IPS-15b (cell line): ENCODE results near the gene FZD10.

Source experiments
- H3K27me3 ChIP-seq: one replicate; pipeline ENCODE4 v1.6.1; 2013; ENCODE audit warnings: low read length; ENCODE audit not compliant: control insufficient read depth, insufficient read depth
- H3K36me3 ChIP-seq: one replicate; pipeline ENCODE4 v1.6.1; 2013; ENCODE audit warnings: low read length; ENCODE audit not compliant: control insufficient read depth, insufficient read depth
- H3K4me1 ChIP-seq: one replicate; pipeline ENCODE4 v1.6.1; 2013; ENCODE audit warnings: mild to moderate bottlenecking, low read length; ENCODE audit not compliant: control insufficient read depth, insufficient read depth
- H3K4me3 ChIP-seq: one replicate; pipeline ENCODE4 v1.5.1; 2013; ENCODE audit warnings: low read depth, low read length
- H3K9ac ChIP-seq: one replicate; pipeline ENCODE4 v1.6.1; 2013; ENCODE audit warnings: low read depth, mild to moderate bottlenecking, low read length
- H3K9me3 ChIP-seq: one replicate; pipeline ENCODE4 v1.6.1; 2013; ENCODE audit warnings: mild to moderate bottlenecking, low read length; ENCODE audit not compliant: control insufficient read depth, insufficient read depth

The FZD10 gene

DNA sequence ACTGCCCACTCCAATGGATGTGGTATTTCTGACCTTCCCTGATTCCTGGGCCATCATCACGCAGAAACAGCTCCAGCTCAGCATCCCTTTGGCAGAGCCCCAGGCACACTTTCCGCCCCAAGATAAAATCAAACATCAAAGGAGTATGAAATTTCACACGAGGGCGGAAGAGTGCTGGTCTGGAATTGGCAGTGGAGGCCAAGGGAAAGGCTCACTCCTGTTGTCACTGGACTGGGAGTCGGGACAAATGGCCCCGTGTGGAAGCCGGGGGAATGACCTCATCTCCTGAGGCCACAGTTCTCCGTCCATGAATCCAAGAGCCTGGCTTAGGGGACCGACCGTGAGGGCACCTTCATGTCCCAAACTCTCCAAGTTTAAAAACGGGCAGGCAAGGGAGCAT lies 40.9 kb downstream of the FZD10 start:
- Histone ChIP-seq H3K9me3 (no peaks in the 10 kb centered on the region), H3K9ac (no peak overlapping the region), H3K4me1 (no peaks in the 10 kb centered on the region), H3K27me3 (peaks cover 8% of the 10 kb centered on the region), H3K36me3 (no peaks in the 10 kb centered on the region), H3K4me3 (no peak overlapping the region)

DNA sequence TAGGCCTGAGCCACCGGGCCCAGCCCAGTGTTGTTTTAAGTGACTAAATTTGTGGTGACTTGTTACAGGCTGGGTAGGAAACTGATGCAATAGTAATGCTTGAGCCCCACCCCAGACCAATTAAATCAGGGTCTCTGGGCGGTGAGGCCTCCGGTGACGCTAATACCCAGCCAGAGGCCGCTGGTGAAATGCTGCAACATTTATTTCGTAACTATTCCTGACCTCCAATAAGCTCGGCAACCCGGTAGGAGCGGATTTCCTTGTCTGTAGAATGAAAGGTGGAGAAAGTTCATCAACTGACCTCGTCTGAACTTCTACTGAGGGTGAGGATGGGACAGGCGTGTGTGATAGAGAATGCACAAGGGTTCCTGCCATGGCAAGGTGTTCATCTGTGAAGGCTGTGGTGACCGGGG lies 42.3 kb downstream of the FZD10 start:
- H3K27me3 ChIP-seq: peaks cover 4% of the 10 kb centered on the region
- no peaks in the 10 kb centered on the region for H3K9me3 ChIP-seq
- no peak overlapping the region for H3K9ac ChIP-seq
- no peaks in the 10 kb centered on the region for H3K36me3 ChIP-seq
- H3K4me1 ChIP-seq: no peaks in the 10 kb centered on the region
- H3K4me3 ChIP-seq: no peak overlapping the region

GRCh38 chr12:130205495-130205894 lies 43.2 kb downstream of the FZD10 start:
- H3K9me3 ChIP-seq: no peaks in the 10 kb centered on the region
- no peaks in the 10 kb centered on the region for H3K4me1 ChIP-seq
- no peaks in the 10 kb centered on the region for H3K36me3 ChIP-seq
- H3K4me3 ChIP-seq: no peak overlapping the region
- no peak overlapping the region for H3K9ac ChIP-seq
- H3K27me3 ChIP-seq: peaks cover 4% of the 10 kb centered on the region

DNA sequence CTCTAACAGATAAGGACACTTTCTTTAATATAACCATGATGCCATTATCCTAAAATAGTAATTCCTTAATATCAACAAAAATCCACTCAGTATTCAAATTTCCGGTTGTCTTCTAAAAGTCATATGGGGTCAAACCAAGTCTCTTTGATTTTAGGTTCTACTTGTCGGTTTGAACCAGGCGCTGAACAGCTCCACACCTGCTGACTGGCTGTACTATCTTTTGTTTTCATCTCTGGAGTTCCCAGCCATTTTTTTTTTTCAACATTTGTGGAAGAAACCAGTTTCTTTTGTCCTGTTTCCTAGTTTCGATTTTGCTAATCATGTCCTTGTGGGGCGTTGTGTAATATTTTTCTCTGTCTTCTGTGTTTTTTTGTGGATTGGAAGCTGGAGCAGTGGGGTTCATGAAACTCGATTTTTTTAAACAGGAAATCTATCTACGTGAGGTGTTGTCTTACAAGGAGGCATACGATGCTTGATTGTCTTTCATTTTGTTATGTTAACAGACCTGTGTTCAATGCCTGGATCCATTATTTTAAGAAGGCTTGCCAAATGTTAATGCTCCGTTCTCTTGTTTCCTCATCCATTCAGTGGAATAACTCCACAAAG lies 50.2 kb downstream of the FZD10 start:
- no peak overlapping the region for H3K4me3 ChIP-seq
- H3K36me3 ChIP-seq: no peaks in the 10 kb centered on the region
- H3K9ac ChIP-seq: no peak overlapping the region
- H3K4me1 ChIP-seq: peaks cover 5% of the 10 kb centered on the region
- peaks cover 29% of the 10 kb centered on the region for H3K27me3 ChIP-seq
- no peaks in the 10 kb centered on the region for H3K9me3 ChIP-seq

DNA sequence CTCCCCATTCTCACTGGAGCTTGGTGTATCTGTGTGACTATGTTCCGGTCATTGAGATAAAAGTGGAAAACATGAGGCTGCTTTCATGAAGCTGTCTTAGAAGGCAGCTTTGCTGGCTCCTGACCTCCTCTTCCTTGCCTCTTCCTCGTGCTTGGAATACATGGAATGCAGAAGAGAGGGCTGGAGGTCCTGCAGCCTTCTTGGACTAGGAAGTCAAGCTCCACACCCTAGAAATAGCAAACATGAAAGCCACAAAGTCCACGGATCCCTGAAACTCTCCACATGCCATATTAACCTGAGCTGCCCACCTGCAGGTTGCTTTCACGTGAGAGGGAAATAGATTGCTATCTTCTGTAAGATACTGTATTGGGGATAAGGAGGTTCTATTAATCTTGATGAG lies 51.0 kb downstream of the FZD10 start:
- H3K27me3 ChIP-seq: peaks cover 30% of the 10 kb centered on the region
- H3K4me3 ChIP-seq: no peak overlapping the region
- no peaks in the 10 kb centered on the region for H3K36me3 ChIP-seq
- peaks cover 5% of the 10 kb centered on the region for H3K4me1 ChIP-seq
- no peaks in the 10 kb centered on the region for H3K9me3 ChIP-seq
- H3K9ac ChIP-seq: no peak overlapping the region

DNA sequence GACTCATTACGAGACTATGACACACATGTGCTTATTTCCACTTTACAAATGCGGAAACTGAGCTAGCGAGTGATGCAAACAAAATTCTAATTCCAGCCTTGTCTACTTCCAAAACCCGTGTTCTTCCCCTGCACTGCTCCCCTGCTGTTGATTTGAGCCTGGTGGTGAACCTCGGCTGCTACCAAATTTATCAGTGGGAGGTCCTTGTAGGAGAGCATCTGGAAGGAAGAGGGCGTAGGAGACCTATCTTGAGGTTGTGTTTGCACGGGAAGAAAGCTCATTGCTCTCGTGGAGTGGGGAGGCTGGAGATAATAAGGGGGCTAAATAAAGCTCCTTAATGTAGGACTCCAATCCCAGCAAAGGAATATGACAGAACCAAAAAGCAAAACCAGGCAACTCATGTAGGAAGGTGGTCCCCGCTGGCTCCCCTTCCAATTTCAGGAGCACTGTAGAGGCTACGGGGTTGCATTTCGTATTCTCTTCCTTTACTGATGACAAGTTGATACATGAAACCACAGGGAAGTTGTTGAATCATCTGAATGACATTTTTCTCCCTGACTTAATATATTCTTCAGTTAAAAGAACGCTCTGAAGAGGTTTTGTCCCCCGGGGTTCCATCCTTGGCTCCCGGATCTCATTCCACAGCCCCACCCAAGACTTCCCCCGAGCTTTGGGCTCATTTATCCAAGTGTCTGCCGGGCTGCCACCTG lies 52.6 kb downstream of the FZD10 start:
- no peak overlapping the region for H3K9ac ChIP-seq

More for the DNA sequence above, 52.6 kb downstream of the FZD10 start:
- H3K4me3 ChIP-seq: no peak overlapping the region
- no peaks in the 10 kb centered on the region for H3K9me3 ChIP-seq
- peaks cover 40% of the 10 kb centered on the region for H3K27me3 ChIP-seq
- no peaks in the 10 kb centered on the region for H3K36me3 ChIP-seq
- peaks cover 6% of the 10 kb centered on the region for H3K4me1 ChIP-seq
